OCI-LY1 (cell line): ENCODE data around the gene CXXC4.

Experiments
- CTCF ChIP-seq: fragments of 200-600 bp; sonication (generic), shearing (Covaris generic); IDR thresholded peaks from 2 replicates; pipeline ENCODE4 v1.5.1; 2017; ENCODE audit warnings: mild to moderate bottlenecking, antibody characterized with exemption, low read length, moderate library complexity, mixed read lengths
- EZH2 ChIP-seq: fragments of 200-600 bp; sonication (generic), shearing (Covaris generic); IDR thresholded peaks from 2 replicates; pipeline ENCODE4 v1.8.0; 2017; ENCODE audit warnings: borderline replicate concordance, mixed run types, mild to moderate bottlenecking, antibody characterized with exemption, low read length, moderate library complexity, mixed read lengths

DNA sequence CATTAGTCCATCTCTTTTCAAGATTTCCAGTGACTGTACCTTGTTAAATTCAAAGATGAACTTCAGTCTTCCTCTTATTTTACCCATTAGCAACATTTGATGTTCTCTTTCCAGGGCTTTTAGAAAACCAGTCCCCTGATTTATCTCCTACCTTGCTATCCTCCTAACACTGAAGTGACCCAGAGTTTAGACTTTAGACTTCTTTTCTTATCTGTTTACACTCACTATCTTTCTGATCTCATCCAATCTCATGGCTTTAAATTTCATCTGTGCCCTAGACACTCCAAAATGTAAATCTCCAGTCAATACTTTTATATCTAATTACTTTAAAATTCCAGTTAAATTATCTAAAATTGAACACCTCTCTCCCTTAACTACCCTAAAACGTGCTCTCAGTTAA, 13.5 kb upstream of the CXXC4 start:
- TF ChIP-seq CTCF (no peak), EZH2 (no peak)
